ENCODE data around the gene PDE4D.
A peak's percentile ranks its signal among the peaks of the same experiment; 100 is the strongest.

Gene PDE4D

GRCh38 chr5:59041355-59041754 is 852.2 kb downstream of the PDE4D start:
- Histone ChIP-seq H3K9ac (ENCODE audit: low read depth, low read length) (no peak overlapping the region), H3K36me3 (ENCODE audit: insufficient read depth, low read length) (no peaks in the 10 kb centered on the region), H3K4me1 (ENCODE audit: insufficient read depth, low read length) (0 out of 2 replicates have a peak, but pooled peaks cover 5% of the 10 kb centered on the region), H3K9me3 (ENCODE audit: control insufficient read depth, insufficient read depth, low read length) (no peaks in the 10 kb centered on the region)

GRCh38 chr5:59040804-59041201 is 852.7 kb downstream of the PDE4D start:
- Histone ChIP-seq H3K9ac (ENCODE audit: low read depth, low read length) (no peak overlapping the region), H3K9me3 (ENCODE audit: control insufficient read depth, insufficient read depth, low read length) (no peaks in the 10 kb centered on the region), H3K4me1 (ENCODE audit: insufficient read depth, low read length) (0 out of 2 replicates have a peak, but pooled peaks cover 8% of the 10 kb centered on the region), H3K36me3 (ENCODE audit: insufficient read depth, low read length) (no peaks in the 10 kb centered on the region)

GRCh38 chr5:59040024-59040803 is 853.3 kb downstream of the PDE4D start:
- peak overlapping the region; percentile 66; the same call in 1 of the 2 replicates for H3K9ac ChIP-seq (ENCODE audit: low read depth, low read length)
- no peaks in the 10 kb centered on the region for H3K36me3 ChIP-seq (ENCODE audit: insufficient read depth, low read length)
- no peaks in the 10 kb centered on the region for H3K9me3 ChIP-seq (ENCODE audit: control insufficient read depth, insufficient read depth, low read length)
- 0 out of 2 replicates have a peak, but pooled peaks cover 8% of the 10 kb centered on the region for H3K4me1 ChIP-seq (ENCODE audit: insufficient read depth, low read length)

- Histone ChIP-seq H3K4me1 (ENCODE audit: insufficient read depth, low read length) (peaks cover 12% of the 10 kb centered on the region), H3K9me3 (ENCODE audit: control insufficient read depth, insufficient read depth, low read length) (no peaks in the 10 kb centered on the region), H3K36me3 (ENCODE audit: insufficient read depth, low read length) (no peaks in the 10 kb centered on the region), H3K9ac (ENCODE audit: low read depth, low read length) (peak overlapping the region; percentile 66)
Measured at GRCh38 chr5:59039296-59040023, 854.1 kb downstream of the PDE4D start.

- Histone ChIP-seq H3K4me1 (ENCODE audit: insufficient read depth, low read length) (peaks cover 12% of the 10 kb centered on the region), H3K9ac (ENCODE audit: low read depth, low read length) (peak overlapping the region; percentile 66), H3K36me3 (ENCODE audit: insufficient read depth, low read length) (no peaks in the 10 kb centered on the region), H3K9me3 (ENCODE audit: control insufficient read depth, insufficient read depth, low read length) (no peaks in the 10 kb centered on the region)
Measured at GRCh38 chr5:59038798-59039295, 854.7 kb downstream of the PDE4D start.

GRCh38 chr5:59037941-59038797 is 855.4 kb downstream of the PDE4D start:
- H3K9me3 ChIP-seq (ENCODE audit: control insufficient read depth, insufficient read depth, low read length): no peaks in the 10 kb centered on the region
- no peaks in the 10 kb centered on the region for H3K36me3 ChIP-seq (ENCODE audit: insufficient read depth, low read length)
- peaks cover 12% of the 10 kb centered on the region for H3K4me1 ChIP-seq (ENCODE audit: insufficient read depth, low read length)
- peak overlapping the region; percentile 66 for H3K9ac ChIP-seq (ENCODE audit: low read depth, low read length)

- Histone ChIP-seq H3K9me3 (ENCODE audit: control insufficient read depth, insufficient read depth, low read length) (no peaks in the 10 kb centered on the region), H3K4me1 (ENCODE audit: insufficient read depth, low read length) (peaks cover 12% of the 10 kb centered on the region), H3K36me3 (ENCODE audit: insufficient read depth, low read length) (no peaks in the 10 kb centered on the region), H3K9ac (ENCODE audit: low read depth, low read length) (no peak overlapping the region)
Measured at GRCh38 chr5:59037453-59037852, 856.1 kb downstream of the PDE4D start.

- Histone ChIP-seq H3K4me1 (ENCODE audit: insufficient read depth, low read length) (peaks cover 12% of the 10 kb centered on the region), H3K9me3 (ENCODE audit: control insufficient read depth, insufficient read depth, low read length) (no peaks in the 10 kb centered on the region), H3K9ac (ENCODE audit: low read depth, low read length) (no peak overlapping the region), H3K36me3 (ENCODE audit: insufficient read depth, low read length) (no peaks in the 10 kb centered on the region)
Measured at GRCh38 chr5:59037041-59037440, 856.5 kb downstream of the PDE4D start.

GRCh38 chr5:59036274-59036961 is 857.1 kb downstream of the PDE4D start:
- Histone ChIP-seq H3K36me3 (ENCODE audit: insufficient read depth, low read length) (no peaks in the 10 kb centered on the region), H3K4me1 (ENCODE audit: insufficient read depth, low read length) (peaks cover 12% of the 10 kb centered on the region), H3K9ac (ENCODE audit: low read depth, low read length) (no peak overlapping the region), H3K9me3 (ENCODE audit: control insufficient read depth, insufficient read depth, low read length) (no peaks in the 10 kb centered on the region)

- H3K4me1 ChIP-seq (ENCODE audit: insufficient read depth, low read length): peaks cover 12% of the 10 kb centered on the region
- H3K36me3 ChIP-seq (ENCODE audit: insufficient read depth, low read length): no peaks in the 10 kb centered on the region
- no peak overlapping the region for H3K9ac ChIP-seq (ENCODE audit: low read depth, low read length)
- H3K9me3 ChIP-seq (ENCODE audit: control insufficient read depth, insufficient read depth, low read length): no peaks in the 10 kb centered on the region
Measured at GRCh38 chr5:59035681-59036080, 857.8 kb downstream of the PDE4D start.

GRCh38 chr5:59034498-59035186 is 858.9 kb downstream of the PDE4D start:
- H3K4me1 ChIP-seq (ENCODE audit: insufficient read depth, low read length): peaks cover 8% of the 10 kb centered on the region
- no peaks in the 10 kb centered on the region for H3K36me3 ChIP-seq (ENCODE audit: insufficient read depth, low read length)
- no peaks in the 10 kb centered on the region; the same call in 1 of the 2 replicates for H3K9me3 ChIP-seq (ENCODE audit: control insufficient read depth, insufficient read depth, low read length)
- no peak overlapping the region for H3K9ac ChIP-seq (ENCODE audit: low read depth, low read length)

- no peaks in the 10 kb centered on the region for H3K4me1 ChIP-seq (ENCODE audit: insufficient read depth, low read length)
- no peak overlapping the region for H3K9ac ChIP-seq (ENCODE audit: low read depth, low read length)
- H3K9me3 ChIP-seq (ENCODE audit: control insufficient read depth, insufficient read depth, low read length): peaks cover 8% of the 10 kb centered on the region; the same call in 1 of the 2 replicates
- H3K36me3 ChIP-seq (ENCODE audit: insufficient read depth, low read length): no peaks in the 10 kb centered on the region
Measured at GRCh38 chr5:59027145-59027907, 866.2 kb downstream of the PDE4D start.

- H3K4me1 ChIP-seq (ENCODE audit: insufficient read depth, low read length): peaks cover 14% of the 10 kb centered on the region
Measured at GRCh38 chr5:59025734-59026133, 867.8 kb downstream of the PDE4D start.

More at GRCh38 chr5:59025734-59026133, 867.8 kb downstream of the PDE4D start:
- peaks cover 8% of the 10 kb centered on the region; the same call in 1 of the 2 replicates for H3K9me3 ChIP-seq (ENCODE audit: control insufficient read depth, insufficient read depth, low read length)
- no peak overlapping the region for H3K9ac ChIP-seq (ENCODE audit: low read depth, low read length)
- H3K36me3 ChIP-seq (ENCODE audit: insufficient read depth, low read length): no peaks in the 10 kb centered on the region

Measured in ES-I3 (cell line).